GM19240 (cell line): ENCODE data around the gene OR5K3.

ENCODE experiments used
- DNase-seq: peaks from one replicate; pipeline ENCODE4 v3.0.0; 2011; ENCODE audit warnings: low spot score; ENCODE audit not compliant: insufficient read length

Gene OR5K3

GRCh38 chr3:98433764-98434163, 43.3 kb downstream of the OR5K3 start:
- no peak for DNase-seq

- DNase-seq: no peak
These were observed 43.9 kb downstream of the OR5K3 start for GRCh38 chr3:98434412-98434811.

GRCh38 chr3:98440283-98440682, 49.8 kb downstream of the OR5K3 start:
- no peak for DNase-seq
